Measurements from ENCODE around the gene MPV17. TPM values are rescaled to one million over a fixed set of nuclear protein-coding genes. Genes with fewer than 3 reads are reported as not detected.

MPV17 gene
- total RNA-seq, 4 donors from 2014 or later: 51.8 to 87.5 (median 68.4) TPM

- Histone ChIP-seq H3K36me3 (no peaks in the 10 kb centered on the region), H3K4me1 (peaks cover 38% of the 10 kb centered on the region), H3K27ac (no peak overlapping the region), H3K4me3 (peak overlapping the region; percentile 52), H3K27me3 (peaks cover 93% of the 10 kb centered on the region), H3K9me3 (no peaks in the 10 kb centered on the region)
- WGBS: 2% methylated on average over 16 of the region's 40 CpGs
- DNase-seq (ENCODE audit: low spot score in 2 of 2): no peak
- TF ChIP-seq, protein P1, sequence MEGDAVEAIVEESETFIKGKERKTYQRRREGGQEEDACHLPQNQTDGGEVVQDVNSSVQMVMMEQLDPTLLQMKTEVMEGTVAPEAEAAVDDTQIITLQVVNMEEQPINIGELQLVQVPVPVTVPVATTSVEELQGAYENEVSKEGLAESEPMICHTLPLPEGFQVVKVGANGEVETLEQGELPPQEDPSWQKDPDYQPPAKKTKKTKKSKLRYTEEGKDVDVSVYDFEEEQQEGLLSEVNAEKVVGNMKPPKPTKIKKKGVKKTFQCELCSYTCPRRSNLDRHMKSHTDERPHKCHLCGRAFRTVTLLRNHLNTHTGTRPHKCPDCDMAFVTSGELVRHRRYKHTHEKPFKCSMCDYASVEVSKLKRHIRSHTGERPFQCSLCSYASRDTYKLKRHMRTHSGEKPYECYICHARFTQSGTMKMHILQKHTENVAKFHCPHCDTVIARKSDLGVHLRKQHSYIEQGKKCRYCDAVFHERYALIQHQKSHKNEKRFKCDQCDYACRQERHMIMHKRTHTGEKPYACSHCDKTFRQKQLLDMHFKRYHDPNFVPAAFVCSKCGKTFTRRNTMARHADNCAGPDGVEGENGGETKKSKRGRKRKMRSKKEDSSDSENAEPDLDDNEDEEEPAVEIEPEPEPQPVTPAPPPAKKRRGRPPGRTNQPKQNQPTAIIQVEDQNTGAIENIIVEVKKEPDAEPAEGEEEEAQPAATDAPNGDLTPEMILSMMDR (IDR thresholded peaks at IDR 0.05): no peak
- TF ChIP-seq POLR2A (IDR thresholded peaks at IDR 0.05): no peak
- TF ChIP-seq POLR2AphosphoS5 (IDR thresholded peaks at IDR 0.05): no peak
- TF ChIP-seq EP300 (IDR thresholded peaks at IDR 0.05): no peak
Measured at GRCh38 chr2:27261926-27262298, 61.0 kb downstream of the MPV17 start.

- DNase-seq (ENCODE audit: low spot score in 2 of 2): no peak
- Histone ChIP-seq H3K9me3 (no peaks in the 10 kb centered on the region), H3K36me3 (no peaks in the 10 kb centered on the region), H3K27ac (no peak overlapping the region), H3K4me3 (peak overlapping the region; percentile 52), H3K4me1 (peaks cover 38% of the 10 kb centered on the region), H3K27me3 (peaks cover 98% of the 10 kb centered on the region)
- 52% methylated on average over 11 of the region's 11 CpGs for WGBS
- TF ChIP-seq POLR2A (IDR thresholded peaks at IDR 0.05) (no peak), POLR2AphosphoS5 (IDR thresholded peaks at IDR 0.05) (no peak), EP300 (IDR thresholded peaks at IDR 0.05) (no peak)
- TF ChIP-seq, protein P1 (IDR thresholded peaks at IDR 0.05): no peak
Measured at GRCh38 chr2:27261241-27261925, 61.5 kb downstream of the MPV17 start.

Other genes starting within 250 kb of the MPV17 start
- gene EMILIN1, start 244.5 kb downstream of the MPV17 start, total RNA-seq: 10 to 100 TPM in 1 of 4 donors, 1 to 10 TPM in 3; 3.0 to 13.8 (median 5.8) TPM
- gene KHK, start 236.3 kb downstream of the MPV17 start, total RNA-seq: 1 to 10 TPM; 2.8 to 6.3 (median 3.8) TPM
- 1 to 10 TPM; 1.1 to 4.2 (median 2.6) TPM for gene CGREF1, start 204.0 kb downstream of the MPV17 start, total RNA-seq
- gene ABHD1, start 199.3 kb downstream of the MPV17 start, total RNA-seq: not detected
- 10 to 100 TPM; 40.0 to 55.3 (median 47.1) TPM for gene PREB, start 188.5 kb downstream of the MPV17 start, total RNA-seq
- gene PRR30, start 183.7 kb downstream of the MPV17 start, total RNA-seq: not detected
- under 1 TPM in 1 of 4 donors, not detected in 3; 0.11 TPM for gene TCF23, start 174.1 kb downstream of the MPV17 start, total RNA-seq
- 100 to 1,000 TPM; 109 to 177 (median 141) TPM for gene ATRAID, start 111.1 kb downstream of the MPV17 start, total RNA-seq
- gene SLC5A6, start 110.8 kb downstream of the MPV17 start, total RNA-seq: 10 to 100 TPM; 30.4 to 33.4 (median 33.1) TPM
- gene CAD, start 105.7 kb downstream of the MPV17 start, total RNA-seq: 10 to 100 TPM; 33.7 to 64.8 (median 42.1) TPM
- not detected for gene SLC30A3, start 60.0 kb downstream of the MPV17 start, total RNA-seq
- not detected for gene DNAJC5G, start 47.7 kb downstream of the MPV17 start, total RNA-seq
- gene TRIM54, start 40.7 kb downstream of the MPV17 start, total RNA-seq: not detected
- 1 to 10 TPM in 2 of 4 donors, not detected in 2; 2.1 to 3.9 TPM for gene UCN, start 14.7 kb downstream of the MPV17 start, total RNA-seq
- 100 to 1,000 TPM in 1 of 4 donors, 10 to 100 TPM in 3; 53.8 to 160 (median 75.9) TPM for gene GTF3C2, start 33.7 kb upstream of the MPV17 start, total RNA-seq
- gene EIF2B4, start 47.2 kb upstream of the MPV17 start, total RNA-seq: 10 to 100 TPM; 34.3 to 68.2 (median 48.5) TPM
- gene SNX17, start 47.5 kb upstream of the MPV17 start, total RNA-seq: 10 to 100 TPM; 73.4 to 89.8 (median 76.4) TPM
- 10 to 100 TPM in 3 of 4 donors, 1 to 10 TPM in 1; 7.6 to 16.7 (median 11.7) TPM for gene ZNF513, start 57.6 kb upstream of the MPV17 start, total RNA-seq
- 10 to 100 TPM; 37.4 to 54.1 (median 49.3) TPM for gene PPM1G, start 86.5 kb upstream of the MPV17 start, total RNA-seq
- 10 to 100 TPM; 66.8 to 84.3 (median 77.0) TPM for gene NRBP1, start 105.5 kb upstream of the MPV17 start, total RNA-seq
- 10 to 100 TPM; 31.0 to 50.1 (median 42.2) TPM for gene KRTCAP3, start 119.3 kb upstream of the MPV17 start, total RNA-seq
- gene IFT172, start 166.6 kb upstream of the MPV17 start, total RNA-seq: 10 to 100 TPM; 21.6 to 70.0 (median 27.4) TPM
- gene FNDC4, start 172.1 kb upstream of the MPV17 start, total RNA-seq: 1 to 10 TPM; 4.7 to 8.0 (median 5.5) TPM
- gene GCKR, start 173.7 kb upstream of the MPV17 start, total RNA-seq: 1 to 10 TPM in 1 of 4 donors, under 1 TPM in 2, not detected in 1; 0.56 to 1.0 (median 0.64) TPM

Measured in suprapubic skin (tissue), 4 donors.